C4-2B (cell line): Measurements from ENCODE around the gene KLHDC4.

Experiments used
- CTCF ChIP-seq: fragments of 450-650 bp; conservative IDR thresholded peaks from 2 replicates; pipeline ENCODE4 v1.5.1; 2017; ENCODE audit warnings: mild to moderate bottlenecking
- ZFX ChIP-seq: fragments of 450-650 bp; IDR thresholded peaks from 2 replicates; pipeline ENCODE4 v1.6.1; 2017

- no peak for TF ChIP-seq CTCF
- no peak for TF ChIP-seq ZFX
These were observed 26.4 kb upstream of the KLHDC4 start for GRCh38 chr16:87792205-87792565.
